ENCODE data around the gene ZNF76. TPM values are rescaled to one million over a fixed set of nuclear protein-coding genes. Genes with fewer than 3 reads are reported as not detected.

Gene ZNF76
- total and polyA plus RNA-seq, 9 of the 15 experiments (the other 6 are each of a cell fraction or from before 2014, with no cell fraction given) = 1.2 to 17.8 (median 10.7) TPM

DNA sequence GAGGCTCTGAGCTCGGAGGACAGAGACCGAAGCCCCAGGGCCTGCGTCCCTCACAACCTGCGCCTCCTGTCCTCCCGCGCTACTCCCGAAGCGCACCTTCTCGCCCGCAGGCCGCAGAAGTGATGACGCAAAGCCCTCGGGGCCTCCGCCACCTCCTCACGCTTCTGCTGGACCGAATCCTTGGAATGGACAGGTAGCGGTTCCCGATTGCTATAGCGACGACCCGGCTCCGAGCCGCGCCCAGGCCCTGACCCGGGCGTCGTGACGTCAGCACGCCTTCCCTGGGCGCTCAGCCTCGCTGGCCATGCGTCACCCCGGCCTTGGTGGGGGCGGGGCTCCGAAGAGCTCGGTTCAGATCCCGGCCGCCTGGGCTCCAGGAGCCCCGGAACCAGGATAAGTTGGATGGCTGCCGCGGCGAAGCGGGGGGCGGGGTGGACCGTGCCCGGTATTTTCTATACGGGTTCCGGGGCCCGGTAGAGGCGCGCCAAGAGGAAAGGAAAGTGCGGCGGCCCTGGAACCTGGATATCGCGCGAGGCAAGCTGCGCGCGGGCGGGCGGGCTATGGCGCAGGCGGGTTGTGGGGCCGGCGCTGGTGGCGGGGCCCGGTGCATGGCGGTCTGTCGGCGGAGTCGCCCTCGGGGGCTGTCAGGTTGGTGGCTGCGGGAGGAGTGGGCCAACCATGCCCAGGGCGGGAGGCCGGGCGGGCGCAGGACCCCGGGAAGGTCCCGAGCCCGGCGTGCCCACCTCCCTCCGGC is at the start of gene ZNF76 (continued):
- TF ChIP-seq ZNF518B (CRISPR knock-in tag; IDR thresholded peaks at IDR 0.05) = no peak
- TF ChIP-seq SNAPC5 (CRISPR knock-in tag; IDR thresholded peaks at IDR 0.05) = no peak
- TF ChIP-seq, protein P1, sequence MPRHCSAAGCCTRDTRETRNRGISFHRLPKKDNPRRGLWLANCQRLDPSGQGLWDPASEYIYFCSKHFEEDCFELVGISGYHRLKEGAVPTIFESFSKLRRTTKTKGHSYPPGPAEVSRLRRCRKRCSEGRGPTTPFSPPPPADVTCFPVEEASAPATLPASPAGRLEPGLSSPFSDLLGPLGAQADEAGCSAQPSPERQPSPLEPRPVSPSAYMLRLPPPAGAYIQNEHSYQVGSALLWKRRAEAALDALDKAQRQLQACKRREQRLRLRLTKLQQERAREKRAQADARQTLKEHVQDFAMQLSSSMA (CRISPR knock-in tag; IDR thresholded peaks at IDR 0.05) = peak; percentile 83; the same call in 1 of the 2 replicates
- TF ChIP-seq, protein P2, sequence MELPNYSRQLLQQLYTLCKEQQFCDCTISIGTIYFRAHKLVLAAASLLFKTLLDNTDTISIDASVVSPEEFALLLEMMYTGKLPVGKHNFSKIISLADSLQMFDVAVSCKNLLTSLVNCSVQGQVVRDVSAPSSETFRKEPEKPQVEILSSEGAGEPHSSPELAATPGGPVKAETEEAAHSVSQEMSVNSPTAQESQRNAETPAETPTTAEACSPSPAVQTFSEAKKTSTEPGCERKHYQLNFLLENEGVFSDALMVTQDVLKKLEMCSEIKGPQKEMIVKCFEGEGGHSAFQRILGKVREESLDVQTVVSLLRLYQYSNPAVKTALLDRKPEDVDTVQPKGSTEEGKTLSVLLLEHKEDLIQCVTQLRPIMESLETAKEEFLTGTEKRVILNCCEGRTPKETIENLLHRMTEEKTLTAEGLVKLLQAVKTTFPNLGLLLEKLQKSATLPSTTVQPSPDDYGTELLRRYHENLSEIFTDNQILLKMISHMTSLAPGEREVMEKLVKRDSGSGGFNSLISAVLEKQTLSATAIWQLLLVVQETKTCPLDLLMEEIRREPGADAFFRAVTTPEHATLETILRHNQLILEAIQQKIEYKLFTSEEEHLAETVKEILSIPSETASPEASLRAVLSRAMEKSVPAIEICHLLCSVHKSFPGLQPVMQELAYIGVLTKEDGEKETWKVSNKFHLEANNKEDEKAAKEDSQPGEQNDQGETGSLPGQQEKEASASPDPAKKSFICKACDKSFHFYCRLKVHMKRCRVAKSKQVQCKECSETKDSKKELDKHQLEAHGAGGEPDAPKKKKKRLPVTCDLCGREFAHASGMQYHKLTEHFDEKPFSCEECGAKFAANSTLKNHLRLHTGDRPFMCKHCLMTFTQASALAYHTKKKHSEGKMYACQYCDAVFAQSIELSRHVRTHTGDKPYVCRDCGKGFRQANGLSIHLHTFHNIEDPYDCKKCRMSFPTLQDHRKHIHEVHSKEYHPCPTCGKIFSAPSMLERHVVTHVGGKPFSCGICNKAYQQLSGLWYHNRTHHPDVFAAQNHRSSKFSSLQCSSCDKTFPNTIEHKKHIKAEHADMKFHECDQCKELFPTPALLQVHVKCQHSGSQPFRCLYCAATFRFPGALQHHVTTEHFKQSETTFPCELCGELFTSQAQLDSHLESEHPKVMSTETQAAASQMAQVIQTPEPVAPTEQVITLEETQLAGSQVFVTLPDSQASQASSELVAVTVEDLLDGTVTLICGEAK (IDR thresholded peaks at IDR 0.05) = no peak
- TF ChIP-seq, protein P2 (CRISPR knock-in tag; IDR thresholded peaks at IDR 0.05) = no peak
- TF ChIP-seq MED1 (CRISPR knock-in tag; IDR thresholded peaks at IDR 0.05; ENCODE audit: borderline replicate concordance) = no peak
- no peak for TF ChIP-seq EWSR1 (IDR thresholded peaks at IDR 0.05; ENCODE audit: borderline replicate concordance, low read depth, partially characterized antibody)
- TF ChIP-seq RAD51 (IDR thresholded peaks at IDR 0.05; ENCODE audit: borderline replicate concordance, low read depth) = 0 out of 2 replicates have a peak, but pooled peaks have one; percentile 37
- TF ChIP-seq HDAC3 (IDR thresholded peaks at IDR 0.05; ENCODE audit: borderline replicate concordance, partially characterized antibody) = no peak
- TF ChIP-seq FOXK1 (CRISPR knock-in tag; IDR thresholded peaks at IDR 0.05; ENCODE audit: borderline replicate concordance) = no peak
- no peak for TF ChIP-seq SREBF2 (CRISPR knock-in tag; IDR thresholded peaks at IDR 0.05)
- TF ChIP-seq NFRKB (IDR thresholded peaks at IDR 0.05; ENCODE audit: low read depth) = peak; percentile 70

Data from K562 (cell line).